Activated CD8-positive, alpha-beta T cell treated with anti-CD3 and anti-CD28 coated beads, Interleukin-2, amount 10 ng/mL, durations not matched to agents 7 days and 5 days (primary cell): ENCODE measurements around the gene LPIN3. TPM values are rescaled to one million over a fixed set of nuclear protein-coding genes. Genes with fewer than 3 reads are reported as not detected.

Source experiments
- ATAC-seq: fragments of 150-1000 bp; cut with Tn5 transposase; one replicate; pipeline ENCODE4 v1.10.0; 2021; ENCODE audit warnings: moderate library complexity
- CTCF ChIA-PET: fragments of 350-600 bp; sonication (Branson Sonifier 250); formaldehyde crosslinking; loops from one replicate; lab custom pipeline; 2021; ENCODE audit warnings: antibody characterized with exemption; lab: Charles Lee
- POLR2A ChIA-PET: fragments of 350-600 bp; sonication (Branson Sonifier 250); formaldehyde crosslinking; loops from one replicate; lab custom pipeline; 2021; ENCODE audit warnings: antibody characterized with exemption; lab: Charles Lee
- DNase-seq: peaks from one replicate; pipeline ENCODE4 v3.0.0-alpha.2; 2020
- H3K27ac Mint-ChIP-seq: one replicate; pipeline ENCODE4 v1.8.0; 2021; ENCODE audit warnings: mild to moderate bottlenecking, mixed read lengths
- H3K27me3 Mint-ChIP-seq: one replicate; pipeline ENCODE4 v1.8.0; 2021; ENCODE audit warnings: low read depth, mixed read lengths
- H3K36me3 Mint-ChIP-seq: one replicate; pipeline ENCODE4 v1.8.0; 2021; ENCODE audit warnings: low read depth, mixed read lengths
- H3K4me1 Mint-ChIP-seq: one replicate; pipeline ENCODE4 v1.8.0; 2021; ENCODE audit warnings: low read depth, mixed read lengths
- H3K4me3 Mint-ChIP-seq: one replicate; pipeline ENCODE4 v1.8.0; 2021; ENCODE audit warnings: mild to moderate bottlenecking, mixed read lengths
- H3K9me3 Mint-ChIP-seq: one replicate; pipeline ENCODE4 v1.8.0; 2022; ENCODE audit warnings: mixed read lengths; ENCODE audit not compliant: insufficient read depth
- total RNA-seq, 2 experiments: library from RNA; stranded (reverse); gene quantifications; one replicate each; pipeline ENCODE4 v1.2.3, GENCODE V29; 2021

Gene LPIN3
- total RNA-seq, 2 experiments from 2014 or later, result 0.74 to 0.91 TPM

GRCh38 chr20:41342474-41343464 lies 2.1 kb downstream of the LPIN3 start:
- DNase-seq (no peak), ATAC-seq (no peak)
- Mint-ChIP-seq H3K4me1 (peaks cover 13% of the 10 kb centered on the region), H3K9me3 (no peaks in the 10 kb centered on the region), H3K36me3 (no peaks in the 10 kb centered on the region), H3K4me3 (no peak overlapping the region), H3K27me3 (peaks cover 8% of the 10 kb centered on the region), H3K27ac (no peak overlapping the region)
- CTCF ChIA-PET, result interaction anchor here (0.9 to 4.5 kb wide), 3 partner anchors 68 to 207 kb away, joined by 3 to 62 read pairs (median 5); no protein-coding TSS in a partner anchor
- POLR2A ChIA-PET, result interaction anchor here (0.8 kb wide), 1 partner anchor 186 kb away, joined by 3 read pairs; no protein-coding TSS in a partner anchor

GRCh38 chr20:41344477-41344876 lies 3.9 kb downstream of the LPIN3 start:
- no peak overlapping the region for H3K27ac Mint-ChIP-seq
- H3K4me1 Mint-ChIP-seq, result peaks cover 13% of the 10 kb centered on the region
- DNase-seq (no peak), ATAC-seq (no peak)
- no peaks in the 10 kb centered on the region for H3K36me3 Mint-ChIP-seq
- ChIA-PET POLR2A (interaction anchor here (0.6 kb wide), 1 partner anchor 1691 kb away, joined by 3 read pairs; no protein-coding TSS in a partner anchor), CTCF (interaction anchor here (1.1 to 1.9 kb wide), 2 partner anchors 210 to 354 kb away, joined by 4 to 9 read pairs; no protein-coding TSS in a partner anchor)
- no peaks in the 10 kb centered on the region for H3K9me3 Mint-ChIP-seq
- no peak overlapping the region for H3K4me3 Mint-ChIP-seq
- H3K27me3 Mint-ChIP-seq, result peaks cover 3% of the 10 kb centered on the region

- ChIA-PET POLR2A (interaction anchor here (0.6 kb wide), 1 partner anchor 1692 kb away, joined by 3 read pairs; no protein-coding TSS in a partner anchor), CTCF (interaction anchor here (1.1 to 1.9 kb wide), 2 partner anchors 210 to 353 kb away, joined by 4 to 9 read pairs; no protein-coding TSS in a partner anchor)
- Mint-ChIP-seq H3K27me3 (no peaks in the 10 kb centered on the region), H3K4me3 (no peak overlapping the region), H3K27ac (no peak overlapping the region), H3K36me3 (no peaks in the 10 kb centered on the region), H3K4me1 (peaks cover 6% of the 10 kb centered on the region), H3K9me3 (no peaks in the 10 kb centered on the region)
- DNase-seq, result no peak
- ATAC-seq, result no peak
Measured at GRCh38 chr20:41344938-41345728, 4.5 kb downstream of the LPIN3 start.

DNA sequence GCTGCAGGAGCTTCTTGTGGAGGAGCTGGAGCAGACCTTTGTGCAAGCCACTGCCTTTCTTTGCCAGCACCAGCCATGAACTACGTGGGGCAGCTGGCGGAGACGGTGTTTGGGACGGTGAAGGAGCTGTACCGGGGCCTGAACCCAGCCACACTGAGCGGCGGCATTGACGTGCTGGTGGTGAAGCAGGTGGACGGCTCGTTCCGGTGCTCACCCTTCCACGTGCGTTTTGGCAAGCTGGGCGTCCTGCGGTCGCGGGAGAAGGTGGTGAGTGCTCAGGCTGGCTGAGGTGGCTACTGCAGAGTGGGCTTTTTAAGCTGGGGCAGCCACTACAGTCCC lies 5.1 kb downstream of the LPIN3 start:
- ATAC-seq (no peak), DNase-seq (no peak)
- POLR2A ChIA-PET, result no interaction called here
- Mint-ChIP-seq H3K9me3 (no peaks in the 10 kb centered on the region), H3K27ac (no peak overlapping the region), H3K27me3 (no peaks in the 10 kb centered on the region), H3K4me1 (peaks cover under 1% of the 10 kb centered on the region), H3K36me3 (no peaks in the 10 kb centered on the region), H3K4me3 (no peak overlapping the region)
- CTCF ChIA-PET, result no interaction called here

DNA sequence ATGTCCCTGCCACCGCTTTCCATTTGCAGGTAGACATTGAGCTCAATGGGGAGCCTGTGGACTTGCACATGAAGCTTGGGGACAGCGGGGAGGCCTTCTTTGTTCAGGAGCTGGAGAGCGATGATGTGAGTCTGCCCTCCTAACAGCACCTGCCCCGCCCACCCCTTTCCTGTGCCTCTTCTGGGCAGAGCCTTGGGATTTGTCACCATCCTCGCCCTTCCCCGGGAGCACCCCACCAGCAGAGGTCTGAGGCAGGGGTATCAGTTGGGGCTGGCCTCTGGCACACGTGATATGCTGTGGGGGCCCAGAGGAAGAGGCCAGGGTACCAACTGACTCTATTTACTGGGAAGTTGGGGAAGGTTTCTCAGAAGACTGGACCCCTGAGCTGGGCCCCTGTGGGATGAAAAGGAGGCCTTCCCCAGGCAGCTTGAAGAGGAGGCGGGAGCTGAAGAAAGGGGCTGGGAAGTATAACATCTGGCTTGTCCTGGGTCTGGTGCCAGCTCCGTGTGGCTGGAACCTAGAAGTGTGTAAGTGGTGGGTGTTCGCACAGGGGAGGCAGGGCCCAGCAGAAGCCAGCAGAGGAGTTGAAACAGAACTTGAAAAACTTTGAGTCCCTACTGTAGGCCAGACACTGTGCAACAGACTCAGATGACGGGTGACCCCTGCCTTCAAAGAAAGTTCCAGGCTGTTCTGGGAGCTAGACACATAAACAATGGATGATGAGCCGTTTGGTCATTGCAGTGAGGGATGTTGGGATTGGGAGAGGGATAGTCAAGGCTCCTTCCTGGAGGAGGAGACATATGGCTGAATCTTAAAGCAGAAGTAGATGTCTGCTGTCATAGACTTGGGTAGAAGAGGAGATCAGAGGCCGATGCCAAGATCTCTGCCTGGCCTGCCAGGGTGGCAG lies 7.2 kb downstream of the LPIN3 start:
- CTCF ChIA-PET, result interaction anchor here (0.8 to 1.8 kb wide), 2 partner anchors 63 to 212 kb away, joined by 3 to 6 read pairs; no protein-coding TSS in a partner anchor
- no peak overlapping the region for H3K27ac Mint-ChIP-seq
- DNase-seq (no peak), ATAC-seq (no peak)
- POLR2A ChIA-PET, result no interaction called here
- H3K4me1 Mint-ChIP-seq, result no peaks in the 10 kb centered on the region
- no peaks in the 10 kb centered on the region for H3K27me3 Mint-ChIP-seq
- H3K4me3 Mint-ChIP-seq, result no peak overlapping the region
- no peaks in the 10 kb centered on the region for H3K9me3 Mint-ChIP-seq
- no peaks in the 10 kb centered on the region for H3K36me3 Mint-ChIP-seq

- ChIA-PET POLR2A (no interaction called here), CTCF (interaction anchor here (1.8 kb wide), 1 partner anchor 62 kb away, joined by 6 read pairs; no protein-coding TSS in a partner anchor)
- no peaks in the 10 kb centered on the region for H3K27me3 Mint-ChIP-seq
- no peaks in the 10 kb centered on the region for H3K9me3 Mint-ChIP-seq
- ATAC-seq (no peak), DNase-seq (no peak)
- no peak overlapping the region for H3K27ac Mint-ChIP-seq
- H3K4me1 Mint-ChIP-seq, result no peaks in the 10 kb centered on the region
- no peak overlapping the region for H3K4me3 Mint-ChIP-seq
- no peaks in the 10 kb centered on the region for H3K36me3 Mint-ChIP-seq
Measured at GRCh38 chr20:41348430-41349172, 8.0 kb downstream of the LPIN3 start.

GRCh38 chr20:41349266-41349665 lies 8.6 kb downstream of the LPIN3 start:
- no peak overlapping the region for H3K4me3 Mint-ChIP-seq
- POLR2A ChIA-PET, result no interaction called here

DNA sequence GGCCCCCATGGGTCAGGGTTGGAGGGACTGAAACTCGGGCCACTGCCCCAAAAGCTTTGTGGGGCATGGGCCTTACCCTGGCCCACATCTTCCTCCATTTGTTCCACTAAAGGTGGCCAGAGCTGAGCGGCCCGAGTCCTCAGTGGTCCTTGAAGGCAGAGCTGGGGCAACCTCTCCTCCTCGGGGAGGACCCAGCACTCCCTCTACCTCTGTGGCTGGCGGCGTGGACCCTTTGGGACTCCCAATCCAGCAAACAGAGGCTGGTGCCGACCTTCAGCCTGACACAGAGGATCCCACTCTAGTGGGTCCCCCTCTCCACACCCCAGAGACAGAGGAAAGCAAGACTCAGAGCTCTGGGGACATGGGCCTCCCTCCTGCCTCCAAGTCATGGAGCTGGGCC lies 9.3 kb downstream of the LPIN3 start:
- ChIA-PET CTCF (interaction anchor here (1.3 kb wide), 1 partner anchor 10 kb away, joined by 3 read pairs; no protein-coding TSS in a partner anchor), POLR2A (no interaction called here)
- Mint-ChIP-seq H3K27me3 (no peaks in the 10 kb centered on the region), H3K27ac (no peak overlapping the region), H3K4me1 (no peaks in the 10 kb centered on the region), H3K4me3 (no peak overlapping the region), H3K9me3 (no peaks in the 10 kb centered on the region), H3K36me3 (no peaks in the 10 kb centered on the region)
- ATAC-seq, result no peak
- no peak for DNase-seq

More at GRCh38 chr20:41349266-41349665, 8.6 kb downstream of the LPIN3 start:
- Mint-ChIP-seq H3K27ac (no peak overlapping the region), H3K36me3 (no peaks in the 10 kb centered on the region), H3K4me1 (no peaks in the 10 kb centered on the region), H3K27me3 (no peaks in the 10 kb centered on the region), H3K9me3 (no peaks in the 10 kb centered on the region)
- DNase-seq, result no peak
- no peak for ATAC-seq
- CTCF ChIA-PET, result no interaction called here

GRCh38 chr20:41350408-41350962 lies 9.9 kb downstream of the LPIN3 start:
- no peak for ATAC-seq
- Mint-ChIP-seq H3K4me3 (no peak overlapping the region), H3K9me3 (no peaks in the 10 kb centered on the region), H3K36me3 (no peaks in the 10 kb centered on the region), H3K27ac (no peak overlapping the region), H3K27me3 (no peaks in the 10 kb centered on the region), H3K4me1 (no peaks in the 10 kb centered on the region)
- DNase-seq, result no peak
- ChIA-PET POLR2A (no interaction called here), CTCF (interaction anchor here (1.3 kb wide), 1 partner anchor 11 kb away, joined by 3 read pairs; no protein-coding TSS in a partner anchor)

DNA sequence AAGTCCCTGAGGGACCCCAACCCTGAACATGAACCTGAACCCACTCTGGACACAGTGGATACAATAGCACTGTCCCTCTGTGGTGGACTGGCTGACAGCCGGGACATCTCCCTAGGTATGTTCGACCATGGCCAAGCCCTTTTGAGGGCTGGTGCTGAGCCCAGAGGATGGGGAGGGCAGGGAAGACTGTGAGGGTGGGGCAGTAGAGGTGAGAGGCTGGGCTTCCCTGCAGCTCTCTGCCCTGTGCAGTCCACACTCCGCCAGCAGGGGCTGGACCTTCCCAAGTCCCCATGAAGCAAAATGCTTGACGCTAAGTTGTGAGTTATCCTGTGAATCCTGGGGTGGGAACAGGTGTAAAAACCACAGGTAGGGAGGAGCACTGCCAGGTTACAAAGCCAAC lies 11.5 kb downstream of the LPIN3 start:
- ChIA-PET CTCF (interaction anchor here (1.5 kb wide), 1 partner anchor 217 kb away, joined by 6 read pairs; no protein-coding TSS in a partner anchor), POLR2A (no interaction called here)
- H3K36me3 Mint-ChIP-seq, result no peaks in the 10 kb centered on the region
- DNase-seq, result no peak
- H3K27ac Mint-ChIP-seq, result no peak overlapping the region
- H3K4me3 Mint-ChIP-seq, result no peak overlapping the region
- no peaks in the 10 kb centered on the region for H3K4me1 Mint-ChIP-seq
- H3K27me3 Mint-ChIP-seq, result no peaks in the 10 kb centered on the region
- no peaks in the 10 kb centered on the region for H3K9me3 Mint-ChIP-seq
- ATAC-seq, result no peak
